HFFc6 (cell line): ENCODE results near the gene DDI2. TPM values are rescaled to one million over a fixed set of nuclear protein-coding genes. Genes with fewer than 3 reads are reported as not detected.

Experiments
- DNase-seq: peaks from one replicate; pipeline ENCODE4 v3.0.0-alpha.2; 2018
- H3K27ac Mint-ChIP-seq: 2 replicates; pipeline ENCODE4 v1.8.0; 2020; ENCODE audit warnings: mild to moderate bottlenecking, mixed read lengths
- H3K27me3 Mint-ChIP-seq: 2 replicates; pipeline ENCODE4 v1.8.0; 2021; ENCODE audit warnings: mild to moderate bottlenecking, moderate library complexity, mixed read lengths; ENCODE audit not compliant: insufficient read depth
- H3K36me3 Mint-ChIP-seq: 2 replicates; pipeline ENCODE4 v1.8.0; 2021; ENCODE audit warnings: low read depth, mixed read lengths
- H3K4me1 Mint-ChIP-seq: 2 replicates; pipeline ENCODE4 v1.8.0; 2020; ENCODE audit warnings: low read depth, mixed read lengths
- H3K4me3 Mint-ChIP-seq: 2 replicates; pipeline ENCODE4 v1.8.0; 2020; ENCODE audit warnings: mild to moderate bottlenecking, moderate library complexity, mixed read lengths
- H3K9me3 Mint-ChIP-seq: 2 replicates; pipeline ENCODE4 v1.8.0; 2020; ENCODE audit warnings: mild to moderate bottlenecking, mixed read lengths
- CTCF ChIP-seq: fragments of 200-600 bp; sonication (generic); IDR thresholded peaks from 2 replicates; pipeline ENCODE4 v1.5.0; 2021; ENCODE audit warnings: antibody characterized with exemption, mild to moderate bottlenecking
- total RNA-seq, 6 experiments: library from RNA; stranded (reverse); fragmentation: NEBNext Ultra II Directional; extraction: Animal tissue kit (Norgen Biotek cat#: 25700); gene quantifications; 2 replicates in 1 of 6; 3 replicates in 5 of 6; pipeline ENCODE4 v1.2.3, GENCODE V29; 2021

The DDI2 gene
- total RNA-seq, 6 experiments from 2014 or later: 11.6 to 15.3 (median 13.3) TPM

GRCh38 chr1:15707239-15707925 lies 90.1 kb downstream of the DDI2 start:
- no peak for TF ChIP-seq CTCF
- H3K36me3 Mint-ChIP-seq: peaks cover 8% of the 10 kb centered on the region
- H3K27me3 Mint-ChIP-seq: peaks cover 2% of the 10 kb centered on the region; the same call in 1 of the 2 replicates
- no peak for DNase-seq
- H3K4me3 Mint-ChIP-seq: no peak overlapping the region
- H3K9me3 Mint-ChIP-seq: no peaks in the 10 kb centered on the region
- H3K4me1 Mint-ChIP-seq: peaks cover 23% of the 10 kb centered on the region
- no peak overlapping the region for H3K27ac Mint-ChIP-seq

GRCh38 chr1:15708486-15709137 lies 91.4 kb downstream of the DDI2 start:
- TF ChIP-seq CTCF: no peak
- H3K27me3 Mint-ChIP-seq: peaks cover 2% of the 10 kb centered on the region; the same call in 1 of the 2 replicates
- H3K4me3 Mint-ChIP-seq: no peak overlapping the region
- H3K9me3 Mint-ChIP-seq: no peaks in the 10 kb centered on the region
- peaks cover 8% of the 10 kb centered on the region for H3K36me3 Mint-ChIP-seq
- peaks cover 14% of the 10 kb centered on the region for H3K4me1 Mint-ChIP-seq
- no peak for DNase-seq
- no peak overlapping the region for H3K27ac Mint-ChIP-seq

GRCh38 chr1:15709226-15709625 lies 92.0 kb downstream of the DDI2 start:
- no peak overlapping the region for H3K4me3 Mint-ChIP-seq
- H3K27me3 Mint-ChIP-seq: peaks cover 2% of the 10 kb centered on the region; the same call in 1 of the 2 replicates
- DNase-seq: no peak
- no peak for TF ChIP-seq CTCF
- H3K27ac Mint-ChIP-seq: no peak overlapping the region
- peaks cover 9% of the 10 kb centered on the region for H3K4me1 Mint-ChIP-seq
- peaks cover 8% of the 10 kb centered on the region for H3K36me3 Mint-ChIP-seq
- no peaks in the 10 kb centered on the region for H3K9me3 Mint-ChIP-seq

GRCh38 chr1:15712168-15712567 lies 94.9 kb downstream of the DDI2 start:
- no peaks in the 10 kb centered on the region for H3K9me3 Mint-ChIP-seq
- H3K4me3 Mint-ChIP-seq: no peak overlapping the region
- H3K27ac Mint-ChIP-seq: no peak overlapping the region
- no peaks in the 10 kb centered on the region for H3K36me3 Mint-ChIP-seq
- peaks cover 8% of the 10 kb centered on the region for H3K4me1 Mint-ChIP-seq
- no peak for DNase-seq
- no peaks in the 10 kb centered on the region for H3K27me3 Mint-ChIP-seq
- TF ChIP-seq CTCF: no peak

- DNase-seq: peak; percentile 13
- Mint-ChIP-seq H3K9me3 (no peaks in the 10 kb centered on the region), H3K4me1 (peaks cover 8% of the 10 kb centered on the region), H3K27me3 (peaks cover 4% of the 10 kb centered on the region; the same call in 1 of the 2 replicates), H3K27ac (peak overlapping the region; percentile 47), H3K36me3 (peaks cover 4% of the 10 kb centered on the region; the same call in 1 of the 2 replicates), H3K4me3 (no peak overlapping the region)
- TF ChIP-seq CTCF: no peak
These were observed 97.3 kb downstream of the DDI2 start for GRCh38 chr1:15714406-15715136.
